ENCODE results near the gene SGK1. TPM values are rescaled to one million over a fixed set of nuclear protein-coding genes. Genes with fewer than 3 reads are reported as not detected.

SGK1 gene
- total RNA-seq, 1 donor from 2014 or later = 94.3 TPM

DNA sequence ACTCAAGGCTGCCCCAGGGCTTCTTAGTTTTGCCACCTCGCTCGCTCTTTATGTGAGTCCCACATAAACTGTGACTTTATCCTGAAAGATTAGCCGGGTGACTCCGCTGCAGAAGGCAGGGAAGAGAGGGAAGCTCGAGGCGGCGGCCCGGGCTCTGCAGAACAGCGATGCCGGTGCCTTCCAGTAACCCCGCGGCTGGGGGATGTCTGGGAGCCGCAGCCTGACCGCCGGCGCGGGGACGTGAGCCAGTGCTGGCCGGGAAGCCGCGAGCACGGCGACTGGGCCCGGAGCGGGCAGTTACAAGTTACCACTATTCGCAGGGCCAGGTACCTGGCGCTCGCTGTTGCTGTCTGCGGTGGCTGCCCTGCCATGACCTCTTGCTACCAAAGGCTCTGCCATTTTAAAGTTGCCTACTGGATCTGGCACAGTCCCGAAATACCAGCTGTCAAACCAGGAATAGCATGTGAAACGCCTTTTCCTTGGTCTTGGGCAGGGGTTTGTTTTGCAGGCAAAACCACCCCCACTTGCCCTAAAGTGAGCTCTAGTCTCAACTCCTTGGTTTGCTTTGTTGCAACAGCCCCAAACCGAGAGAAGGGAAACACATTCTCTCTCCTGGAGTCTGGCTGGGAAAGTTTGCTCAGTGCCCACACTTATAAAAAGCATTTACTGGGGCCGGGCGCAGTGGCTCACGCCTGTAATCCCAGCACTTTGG lies 141.5 kb downstream of the SGK1 start:
- H3K27me3 ChIP-seq (ENCODE audit: control insufficient read depth, insufficient read depth, low read length) = no peaks in the 10 kb centered on the region
- TF ChIP-seq CTCF (IDR thresholded peaks at IDR 0.05; ENCODE audit: insufficient read depth, low read length, poor library complexity, severe bottlenecking) = no peak
- H3K36me3 ChIP-seq (ENCODE audit: control insufficient read depth, insufficient read depth, low read length) = peaks cover 1% of the 10 kb centered on the region
- DNase-seq (ENCODE audit: low read depth) = no peak
- peak overlapping the region; percentile 79 for H3K4me3 ChIP-seq (ENCODE audit: low read depth, low read length)

GRCh38 chr6:134175532-134176263 lies 142.2 kb downstream of the SGK1 start:
- no peak for TF ChIP-seq CTCF (IDR thresholded peaks at IDR 0.05; ENCODE audit: insufficient read depth, low read length, poor library complexity, severe bottlenecking)

GRCh38 chr6:134174672-134175531 lies 143.0 kb downstream of the SGK1 start:
- DNase-seq (ENCODE audit: low read depth) = peak; percentile 28
- Histone ChIP-seq H3K4me3 (ENCODE audit: low read depth, low read length) (peak overlapping the region; percentile 79), H3K27me3 (ENCODE audit: control insufficient read depth, insufficient read depth, low read length) (no peaks in the 10 kb centered on the region), H3K36me3 (ENCODE audit: control insufficient read depth, insufficient read depth, low read length) (peaks cover 4% of the 10 kb centered on the region)
- no peak for TF ChIP-seq CTCF (IDR thresholded peaks at IDR 0.05; ENCODE audit: insufficient read depth, low read length, poor library complexity, severe bottlenecking)

More at GRCh38 chr6:134175532-134176263, 142.2 kb downstream of the SGK1 start:
- H3K27me3 ChIP-seq (ENCODE audit: control insufficient read depth, insufficient read depth, low read length) = no peaks in the 10 kb centered on the region
- H3K36me3 ChIP-seq (ENCODE audit: control insufficient read depth, insufficient read depth, low read length) = peaks cover 3% of the 10 kb centered on the region
- no peak for DNase-seq (ENCODE audit: low read depth)
- peak overlapping the region; percentile 79 for H3K4me3 ChIP-seq (ENCODE audit: low read depth, low read length)

GRCh38 chr6:134173936-134174671 lies 143.8 kb downstream of the SGK1 start:
- TF ChIP-seq CTCF (IDR thresholded peaks at IDR 0.05; ENCODE audit: insufficient read depth, low read length, poor library complexity, severe bottlenecking) = peak; percentile 69
- H3K36me3 ChIP-seq (ENCODE audit: control insufficient read depth, insufficient read depth, low read length) = peaks cover 5% of the 10 kb centered on the region
- H3K27me3 ChIP-seq (ENCODE audit: control insufficient read depth, insufficient read depth, low read length) = no peaks in the 10 kb centered on the region
- peak overlapping the region; percentile 79 for H3K4me3 ChIP-seq (ENCODE audit: low read depth, low read length)
- DNase-seq (ENCODE audit: low read depth) = peak; percentile 39

- no peaks in the 10 kb centered on the region for H3K27me3 ChIP-seq (ENCODE audit: control insufficient read depth, insufficient read depth, low read length)
- H3K4me3 ChIP-seq (ENCODE audit: low read depth, low read length) = peak overlapping the region; percentile 79
- no peak for DNase-seq (ENCODE audit: low read depth)
- TF ChIP-seq CTCF (IDR thresholded peaks at IDR 0.05; ENCODE audit: insufficient read depth, low read length, poor library complexity, severe bottlenecking) = no peak
- H3K36me3 ChIP-seq (ENCODE audit: control insufficient read depth, insufficient read depth, low read length) = peaks cover 5% of the 10 kb centered on the region
Observed at GRCh38 chr6:134173366-134173725, 144.6 kb downstream of the SGK1 start.
